Measurements from ENCODE around the gene SUFU. TPM values are rescaled to one million over a fixed set of nuclear protein-coding genes. Genes with fewer than 3 reads are reported as not detected.

Gene SUFU
- total and polyA plus RNA-seq, 10 donors: 2.0 to 21.9 (median 13.0) TPM

DNA sequence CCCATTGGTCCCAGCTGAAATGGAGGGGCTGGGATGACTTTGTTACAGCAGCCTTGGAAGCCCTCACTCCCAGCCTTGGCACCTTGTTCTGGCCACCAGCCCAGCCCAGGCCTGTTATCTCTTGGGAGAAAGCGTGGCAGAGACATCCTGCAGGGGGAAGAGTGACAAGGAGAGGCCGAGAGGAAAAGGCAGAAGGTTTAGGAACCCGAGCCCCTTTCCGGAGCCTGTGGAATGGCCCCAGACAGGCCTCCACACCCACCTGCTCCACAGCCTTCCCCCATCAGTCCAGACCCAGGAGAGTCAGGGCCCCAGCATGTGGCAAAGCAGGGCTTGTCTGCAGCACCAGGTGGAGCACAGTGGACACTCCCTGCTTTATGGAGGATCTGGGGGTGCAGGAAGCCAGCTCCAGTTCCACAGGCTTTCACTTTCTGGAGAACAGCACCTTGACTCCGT is 116.4 kb downstream of the SUFU start:
- H3K4me1 ChIP-seq: peaks cover 9 to 63% (median 39%) of the 10 kb centered on the region in 6 donors
- peaks cover 0 to 70% (median 29%) of the 10 kb centered on the region in 6 donors for H3K36me3 ChIP-seq
- H3K27ac ChIP-seq: peak overlapping the region in 5 of 8 donors; percentile 37 to 64 (median 56)
- TF ChIP-seq, protein P1, sequence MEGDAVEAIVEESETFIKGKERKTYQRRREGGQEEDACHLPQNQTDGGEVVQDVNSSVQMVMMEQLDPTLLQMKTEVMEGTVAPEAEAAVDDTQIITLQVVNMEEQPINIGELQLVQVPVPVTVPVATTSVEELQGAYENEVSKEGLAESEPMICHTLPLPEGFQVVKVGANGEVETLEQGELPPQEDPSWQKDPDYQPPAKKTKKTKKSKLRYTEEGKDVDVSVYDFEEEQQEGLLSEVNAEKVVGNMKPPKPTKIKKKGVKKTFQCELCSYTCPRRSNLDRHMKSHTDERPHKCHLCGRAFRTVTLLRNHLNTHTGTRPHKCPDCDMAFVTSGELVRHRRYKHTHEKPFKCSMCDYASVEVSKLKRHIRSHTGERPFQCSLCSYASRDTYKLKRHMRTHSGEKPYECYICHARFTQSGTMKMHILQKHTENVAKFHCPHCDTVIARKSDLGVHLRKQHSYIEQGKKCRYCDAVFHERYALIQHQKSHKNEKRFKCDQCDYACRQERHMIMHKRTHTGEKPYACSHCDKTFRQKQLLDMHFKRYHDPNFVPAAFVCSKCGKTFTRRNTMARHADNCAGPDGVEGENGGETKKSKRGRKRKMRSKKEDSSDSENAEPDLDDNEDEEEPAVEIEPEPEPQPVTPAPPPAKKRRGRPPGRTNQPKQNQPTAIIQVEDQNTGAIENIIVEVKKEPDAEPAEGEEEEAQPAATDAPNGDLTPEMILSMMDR (IDR thresholded peaks at IDR 0.05 in 8 of 11, conservative IDR thresholded peaks at IDR 0.05 in 3 of 11): no peak
- TF ChIP-seq POLR2A (IDR thresholded peaks at IDR 0.05) (no peak), POLR2AphosphoS5 (IDR thresholded peaks at IDR 0.05) (no peak)
- no peaks in the 10 kb centered on the region for H3K27me3 ChIP-seq (replicated peaks in 1 of 7)
- DNase-seq: no peak
- no peaks in the 10 kb centered on the region for H3K9me3 ChIP-seq
- 51 to 81% (median 67%) methylated on average over 4 to 5 of the region's 5 CpGs for WGBS, 5 donors
- intact Hi-C loops (cut with DNase I; ENCODE audit: low total_unique reads): no loop called here
- no peak overlapping the region for H3K4me3 ChIP-seq

DNA sequence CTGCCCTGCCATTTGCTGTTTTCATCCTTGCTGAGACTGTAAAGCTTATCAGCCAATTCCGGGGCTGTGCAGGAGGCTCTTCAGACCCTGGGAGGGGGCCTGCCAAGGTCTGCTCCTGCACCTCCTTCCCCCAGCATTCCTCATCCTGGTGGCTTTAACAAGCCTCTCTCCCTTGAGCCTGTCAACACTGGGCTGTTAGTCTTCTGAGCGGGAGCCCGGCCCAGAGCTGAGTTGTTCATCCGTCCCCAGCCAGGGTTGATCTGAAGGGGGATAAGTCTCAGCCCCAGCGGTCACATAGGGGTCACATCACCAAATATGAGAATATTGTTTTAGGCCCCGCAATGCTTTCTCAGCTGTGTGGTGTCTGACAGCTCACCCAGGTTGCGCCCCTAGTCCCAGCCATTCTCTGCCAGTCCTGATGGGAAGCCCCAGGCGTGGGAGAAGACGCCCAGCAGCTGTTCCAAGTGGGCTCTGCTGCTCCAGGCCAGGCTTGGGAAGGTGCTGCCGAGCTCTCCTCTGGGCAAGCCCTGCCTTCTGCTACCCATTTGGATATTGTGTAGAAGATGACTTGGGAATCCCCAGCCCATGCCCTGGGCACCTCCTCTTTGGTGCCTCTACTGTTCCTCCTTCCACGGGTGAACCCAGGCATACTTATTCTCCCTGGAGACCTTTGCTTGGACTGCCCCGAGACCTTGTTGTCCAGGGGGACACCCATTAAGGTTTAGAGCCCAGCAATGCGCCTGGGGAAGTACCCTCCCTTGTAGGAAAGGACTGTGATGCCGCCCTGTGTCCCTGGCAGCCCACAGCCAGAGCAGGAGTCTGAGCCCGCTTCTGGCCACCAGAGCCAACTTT is 117.0 kb downstream of the SUFU start:
- intact Hi-C loops (cut with DNase I; ENCODE audit: low total_unique reads): no loop called here
- Histone ChIP-seq H3K36me3 (peaks cover 0 to 63% (median 25%) of the 10 kb centered on the region in 6 donors), H3K27me3 (replicated peaks in 1 of 7) (no peaks in the 10 kb centered on the region), H3K4me3 (no peak overlapping the region), H3K27ac (peak overlapping the region; percentile 9 to 64 (median 45)), H3K9me3 (no peaks in the 10 kb centered on the region), H3K4me1 (peaks cover 9 to 63% (median 40%) of the 10 kb centered on the region in 6 donors)
- WGBS, 5 donors: 74 to 82% (median 79%) methylated on average over 10 to 15 of the region's 15 CpGs
- DNase-seq: no peak
- TF ChIP-seq POLR2A (IDR thresholded peaks at IDR 0.05): no peak
- TF ChIP-seq, protein P1 (IDR thresholded peaks at IDR 0.05 in 8 of 11, conservative IDR thresholded peaks at IDR 0.05 in 3 of 11): no peak
- TF ChIP-seq POLR2AphosphoS5 (IDR thresholded peaks at IDR 0.05): no peak

DNA sequence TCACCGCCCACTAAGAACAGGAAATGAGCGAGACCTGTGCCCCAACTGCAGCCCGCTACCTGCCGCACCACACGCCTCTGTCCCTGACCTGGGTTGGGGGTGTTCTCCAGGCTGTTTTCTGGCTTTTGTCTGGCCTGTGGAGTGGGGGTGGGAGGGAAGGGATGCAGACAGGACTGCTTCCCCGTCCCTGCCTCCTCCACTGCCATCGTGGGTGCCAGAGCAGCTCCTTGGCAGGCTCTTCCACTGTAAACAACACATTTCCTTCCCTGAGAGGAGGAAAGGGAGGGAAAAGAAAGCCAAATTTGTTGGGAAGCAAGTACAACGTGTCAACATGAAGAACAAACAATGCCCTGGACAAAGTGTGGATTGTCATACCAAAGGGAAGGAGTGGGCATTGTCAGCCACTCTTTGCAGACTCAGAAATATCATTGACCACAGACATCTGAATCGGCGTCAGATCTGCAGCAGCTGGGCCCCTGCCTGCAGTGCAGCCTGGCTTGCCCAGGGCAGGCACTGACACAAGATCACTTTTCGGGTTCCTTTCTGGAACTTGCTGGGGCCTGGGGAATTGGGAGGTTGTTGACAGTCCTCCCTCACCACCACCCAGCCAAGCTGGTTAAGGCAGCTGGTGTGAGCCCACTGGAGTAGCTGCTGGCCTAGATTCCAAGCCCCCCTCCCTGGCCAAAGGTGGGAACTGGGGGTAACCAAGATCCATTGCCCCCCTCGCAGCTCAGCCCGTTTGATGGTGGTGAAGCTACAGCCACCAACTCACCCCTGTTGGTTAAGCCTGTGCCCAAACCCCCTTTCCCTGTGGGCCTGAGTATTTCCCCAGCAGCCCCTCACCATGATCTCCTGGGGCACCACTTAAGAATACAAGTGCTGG is 117.9 kb downstream of the SUFU start:
- no peaks in the 10 kb centered on the region for H3K9me3 ChIP-seq
- H3K4me3 ChIP-seq: no peak overlapping the region
- peak overlapping the region; percentile 7 to 64 (median 44) for H3K27ac ChIP-seq
- peaks cover 0 to 55% (median 19%) of the 10 kb centered on the region in 6 donors for H3K36me3 ChIP-seq
- WGBS, 5 donors: 53 to 62% (median 57%) methylated on average over 13 of the region's 13 CpGs
- DNase-seq: no peak
- TF ChIP-seq, protein P1 (IDR thresholded peaks at IDR 0.05 in 8 of 11, conservative IDR thresholded peaks at IDR 0.05 in 3 of 11): no peak
- TF ChIP-seq POLR2AphosphoS5 (IDR thresholded peaks at IDR 0.05): peak in 1 of 3 donors; percentile 31
- no peaks in the 10 kb centered on the region for H3K27me3 ChIP-seq (replicated peaks in 1 of 7)
- intact Hi-C loops (cut with DNase I; ENCODE audit: low total_unique reads): no loop called here
- peaks cover 9 to 63% (median 37%) of the 10 kb centered on the region in 6 donors for H3K4me1 ChIP-seq

Data from spleen (tissue), 11 donors.